GM12873 (cell line): ENCODE measurements around the gene ZGRF1.

ENCODE experiments used
- CTCF ChIP-seq: IDR thresholded peaks from 2 replicates; pipeline ENCODE4 v1.5.1; 2012; ENCODE audit warnings: low read depth, mild to moderate bottlenecking, moderate library complexity, low read length, control low read depth; ENCODE audit not compliant: insufficient read depth; ENCODE audit errors: missing control alignments

ZGRF1 gene

GRCh38 chr4:112668131-112668530 lies 31.4 kb upstream of the ZGRF1 start:
- TF ChIP-seq CTCF: no peak

GRCh38 chr4:112664611-112665010 lies 27.9 kb upstream of the ZGRF1 start:
- TF ChIP-seq CTCF: no peak

- TF ChIP-seq CTCF: no peak
These were observed 18.6 kb upstream of the ZGRF1 start for GRCh38 chr4:112655270-112655669.

- TF ChIP-seq CTCF: no peak
These were observed 15.5 kb upstream of the ZGRF1 start for GRCh38 chr4:112652216-112652615.

GRCh38 chr4:112651641-112652040 lies 14.9 kb upstream of the ZGRF1 start:
- no peak for TF ChIP-seq CTCF

- no peak for TF ChIP-seq CTCF
These were observed 13.6 kb upstream of the ZGRF1 start for GRCh38 chr4:112650332-112650731.

- TF ChIP-seq CTCF: no peak
These were observed 12.3 kb upstream of the ZGRF1 start for GRCh38 chr4:112649055-112649408.
